Ammon's horn (tissue), 1 donor: ENCODE measurements around the gene ZC3H6.
"Not testable (repeated sequence)": the region's sequence is repeated elsewhere in the genome, so short reads cannot be mapped to it uniquely, and the experiment has no call there.

Experiments
- DNase-seq: peaks from one replicate; pipeline ENCODE4 v3.0.0-alpha.2; 2016; ENCODE audit warnings: low spot score

Gene ZC3H6

GRCh38 chr2:112275887-112276773, 733 bp downstream of the ZC3H6 start:
- peak; percentile 87 for DNase-seq

DNA sequence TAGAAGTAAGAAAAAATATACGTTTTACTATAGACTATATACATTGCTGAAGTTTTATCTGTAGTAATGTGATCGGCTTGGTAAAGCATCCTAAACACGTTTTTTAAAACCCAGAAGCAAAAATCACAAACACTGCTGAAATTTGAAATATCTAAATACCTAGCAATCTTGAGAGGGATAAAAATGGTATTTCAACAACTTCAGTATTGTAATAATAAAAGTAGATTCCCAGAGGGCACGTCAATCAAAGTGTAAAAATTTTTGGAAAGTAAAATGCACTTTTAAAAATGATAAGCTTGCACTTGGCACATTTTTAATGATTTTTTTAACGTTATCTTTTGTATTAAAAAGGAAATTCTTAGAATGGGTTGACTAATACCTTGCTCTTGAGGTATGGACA, 1.6 kb downstream of the ZC3H6 start:
- DNase-seq, result no peak

GRCh38 chr2:112277596-112278220, 2.3 kb downstream of the ZC3H6 start:
- DNase-seq, result no peak

GRCh38 chr2:112282066-112282465, 6.7 kb downstream of the ZC3H6 start:
- not testable (repeated sequence) for DNase-seq

GRCh38 chr2:112283535-112283934, 8.1 kb downstream of the ZC3H6 start:
- DNase-seq, result not testable (repeated sequence)

- no peak for DNase-seq
These were observed 14.7 kb downstream of the ZC3H6 start for GRCh38 chr2:112290088-112290487.

- DNase-seq, result no peak
These were observed 15.3 kb downstream of the ZC3H6 start for GRCh38 chr2:112290648-112291047.

DNA sequence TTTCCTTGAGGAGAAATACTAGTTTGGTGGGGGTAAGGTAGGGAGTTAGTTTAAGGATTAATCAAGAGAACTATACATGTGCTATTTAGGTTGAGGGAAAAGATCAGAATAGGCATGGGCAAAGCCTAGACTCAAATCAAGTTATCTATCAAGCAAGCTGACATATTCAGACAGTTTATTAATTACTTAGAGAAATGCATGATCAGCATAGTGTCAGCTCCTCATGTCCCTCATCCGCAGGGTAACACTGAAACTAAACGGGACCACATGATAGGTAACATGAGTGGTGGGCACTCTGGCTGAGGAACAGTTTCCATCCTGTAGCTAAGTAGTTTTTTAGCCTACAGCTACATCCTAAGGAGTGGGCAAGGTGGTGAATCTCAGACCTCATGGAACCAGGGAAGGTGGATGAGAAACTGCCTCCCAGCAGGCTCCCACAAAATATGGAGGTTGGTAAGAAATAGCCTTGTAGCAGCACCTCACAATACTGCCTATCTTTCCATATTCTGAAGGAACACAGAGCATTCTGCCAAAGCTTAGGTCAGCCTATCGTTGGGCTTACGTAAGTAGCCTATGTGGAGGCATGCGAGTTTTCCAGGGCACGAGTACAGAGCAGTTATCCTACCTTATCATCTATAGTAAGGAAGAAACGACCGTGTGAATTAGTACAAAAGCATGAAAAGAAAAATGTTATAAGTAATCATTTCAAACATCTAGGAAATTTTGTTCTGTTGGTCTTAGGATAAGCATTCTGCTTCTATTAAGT, 18.4 kb downstream of the ZC3H6 start:
- DNase-seq, result no peak

- no peak for DNase-seq
These were observed 20.1 kb downstream of the ZC3H6 start for GRCh38 chr2:112295407-112296078.

DNA sequence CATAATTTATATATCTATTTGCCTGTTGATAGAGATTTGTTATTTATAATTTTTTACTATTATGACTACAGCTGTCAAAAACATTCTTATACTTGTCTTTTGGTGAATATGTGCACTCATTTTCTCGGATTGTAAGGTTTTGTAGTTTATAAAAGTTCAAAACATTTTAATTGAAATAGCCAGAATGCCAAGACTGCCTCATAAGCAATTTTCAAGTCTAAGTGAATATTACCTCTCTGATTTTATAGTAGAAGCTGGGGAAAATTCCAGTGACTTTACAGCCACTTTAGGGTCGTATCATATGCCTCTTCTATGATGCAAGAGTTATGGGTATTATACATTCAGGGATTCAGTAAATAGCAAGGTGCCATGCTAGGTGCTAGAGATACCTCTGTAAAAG, 21.0 kb downstream of the ZC3H6 start:
- DNase-seq, result no peak

DNA sequence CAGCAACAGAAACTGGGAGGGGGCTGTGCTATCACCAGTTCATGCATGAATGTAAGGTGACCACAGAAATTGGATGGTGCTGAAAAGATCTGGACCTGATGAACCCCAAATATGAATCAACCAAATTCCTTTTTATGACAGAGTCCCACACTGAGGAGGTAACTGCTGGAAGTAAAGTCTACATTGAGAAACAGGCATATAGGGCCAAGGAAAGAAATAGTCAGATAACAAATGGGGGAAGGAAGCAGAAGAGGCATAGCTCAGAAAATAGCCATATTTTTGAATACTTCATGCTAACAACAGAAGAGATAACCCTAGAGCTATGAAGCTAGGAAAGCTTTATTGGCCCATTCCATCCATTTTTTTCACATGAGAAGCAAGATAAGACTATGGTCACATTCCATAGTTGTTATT, 25.8 kb downstream of the ZC3H6 start:
- no peak for DNase-seq

- no peak for DNase-seq
These were observed 26.6 kb downstream of the ZC3H6 start for GRCh38 chr2:112301973-112302372.

- no peak for DNase-seq
These were observed 29.0 kb downstream of the ZC3H6 start for GRCh38 chr2:112304298-112304941.

DNA sequence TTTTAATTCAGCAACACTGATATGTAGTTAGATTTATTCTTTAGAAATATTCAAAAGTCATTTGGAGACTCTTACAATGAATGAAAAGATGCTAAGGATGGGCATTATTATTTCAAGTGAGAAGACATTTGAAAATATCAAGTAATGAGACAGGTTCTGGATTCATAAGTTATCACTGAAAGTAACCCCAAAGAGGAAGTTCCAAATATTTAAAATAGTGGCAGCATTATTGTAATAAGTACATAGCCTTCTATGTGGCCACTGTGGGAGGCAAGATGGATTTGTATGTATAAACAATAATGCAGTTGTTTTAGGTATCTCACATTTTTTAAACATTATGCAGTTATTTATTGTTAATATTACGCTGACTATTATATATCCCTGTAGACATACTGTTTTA, 29.7 kb downstream of the ZC3H6 start:
- DNase-seq, result no peak

DNA sequence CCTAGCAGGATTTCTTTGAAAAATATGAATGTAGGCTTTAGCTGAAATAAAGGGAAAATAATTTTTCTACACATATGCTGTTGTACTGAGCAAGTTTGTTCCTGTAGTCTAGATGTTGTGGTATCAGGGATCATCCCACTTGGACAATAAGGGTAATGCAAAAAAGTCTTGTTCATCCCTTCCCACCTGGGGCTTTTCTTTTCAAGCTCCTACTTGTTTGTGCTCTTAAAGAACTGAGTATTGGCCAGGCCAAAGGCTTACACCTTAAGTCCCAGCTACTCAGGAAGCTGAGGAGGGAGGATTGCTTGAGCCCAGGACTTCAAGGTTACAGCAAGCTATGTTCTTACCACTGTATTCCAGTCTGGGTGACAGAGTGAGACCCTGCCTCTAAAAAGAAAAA, 35.5 kb downstream of the ZC3H6 start:
- no peak for DNase-seq

DNA sequence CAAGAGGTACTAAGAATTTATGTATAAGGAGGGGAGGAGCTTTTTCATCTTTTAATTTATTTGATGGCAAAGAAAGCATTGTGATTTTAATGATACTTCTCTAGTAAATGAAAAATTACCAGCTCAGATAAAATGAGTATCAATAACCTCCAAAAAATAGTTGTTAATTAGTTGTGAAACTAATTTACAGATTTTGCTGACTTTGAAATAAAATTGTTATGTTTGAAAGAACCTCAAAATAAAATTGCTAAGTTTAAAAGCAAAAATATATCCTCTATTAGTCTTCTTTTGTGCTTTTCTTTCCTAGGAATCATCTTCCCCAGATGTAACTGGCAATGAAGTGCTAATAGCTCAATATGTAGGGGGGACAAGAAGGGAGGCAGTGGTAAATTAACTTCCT, 36.5 kb downstream of the ZC3H6 start:
- no peak for DNase-seq

GRCh38 chr2:112312821-112313220, 37.4 kb downstream of the ZC3H6 start:
- no peak for DNase-seq

DNA sequence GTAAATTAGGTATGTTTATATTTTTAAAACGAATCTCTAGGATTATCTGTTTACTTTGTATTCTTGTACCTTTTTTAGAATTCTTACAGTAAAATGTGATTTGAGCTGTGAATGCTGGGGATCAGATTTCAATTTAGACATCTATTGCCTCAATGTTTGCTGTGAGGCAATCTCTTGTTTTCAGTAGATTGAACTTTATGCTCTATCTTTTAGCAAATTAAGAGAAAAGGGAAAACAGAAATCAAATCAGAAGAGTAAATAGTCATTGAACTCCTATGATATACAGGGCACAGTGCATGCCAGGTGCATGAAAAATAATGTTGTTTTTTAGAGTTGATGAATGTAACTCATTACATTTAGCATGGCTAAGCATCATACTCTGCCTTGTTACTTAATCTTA, 39.5 kb downstream of the ZC3H6 start:
- DNase-seq, result no peak

GRCh38 chr2:112317303-112318158, 42.1 kb downstream of the ZC3H6 start:
- DNase-seq, result no peak

DNA sequence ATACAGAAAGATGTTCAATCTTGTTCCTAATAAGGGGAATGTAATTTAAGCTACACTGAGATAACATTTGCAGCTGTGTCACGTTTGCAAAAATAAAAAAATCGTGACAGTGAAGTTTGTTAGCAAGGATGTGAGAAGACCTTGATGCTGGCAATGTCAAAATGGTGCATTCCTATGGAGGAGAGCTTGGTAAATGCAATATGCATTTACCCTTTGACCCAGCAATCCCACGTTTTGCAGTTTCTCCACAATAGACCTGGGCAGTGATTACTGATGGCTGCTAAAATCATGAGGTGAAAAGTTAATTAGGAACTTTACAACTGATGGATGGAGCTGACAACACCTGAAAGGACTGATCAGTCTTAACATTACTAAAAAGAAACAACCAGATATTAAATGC, 43.1 kb downstream of the ZC3H6 start:
- no peak for DNase-seq
